CD4-positive, alpha-beta T cell (primary cell): Measurements from ENCODE around the gene DMAC2. TPM values are rescaled to one million over a fixed set of nuclear protein-coding genes. Genes with fewer than 3 reads are reported as not detected.

Experiments used
- ATAC-seq: fragments of 200-7000 bp; cut with Tn5 transposase; one replicate; pipeline ENCODE4 v1.10.0; 2022; ENCODE audit warnings: mild to moderate bottlenecking; ENCODE audit not compliant: poor library complexity
- CTCF ChIA-PET: fragments of 350-600 bp; sonication (Branson Sonifier 250); formaldehyde crosslinking; loops from one replicate; lab custom pipeline; 2021; ENCODE audit warnings: antibody characterized with exemption, inconsistent platforms; lab: Charles Lee
- POLR2A ChIA-PET: fragments of 350-600 bp; sonication (Branson Sonifier 250); formaldehyde crosslinking; loops from one replicate; lab custom pipeline; 2021; ENCODE audit warnings: antibody characterized with exemption, inconsistent platforms; lab: Charles Lee
- DNase-seq, 14 experiments: peaks; one replicate each; pipeline ENCODE4 v3.0.0-alpha.2; 2013 to 2020; ENCODE audit warnings: mixed read lengths in 2 of 14
- H3K27ac ChIP-seq, 2 donors: one replicate each; pipeline versions ENCODE4 v1.5.1 to v1.7.0; 2013; ENCODE audit warnings: low read length in 2 of 2, low read depth in 1 of 2, mild to moderate bottlenecking in 1 of 2
- H3K27me3 ChIP-seq, 2 experiments: 1 replicate in 1 of 2; 2 replicates in 1 of 2; pipeline versions ENCODE4 v1.6.1 to v1.7.0; 2013; ENCODE audit warnings: low read length in 2 of 2, control low read depth in 1 of 2, mild to moderate bottlenecking in 1 of 2, moderate library complexity in 1 of 2; ENCODE audit not compliant: insufficient read depth in 2 of 2, control insufficient read depth in 1 of 2
- H3K36me3 ChIP-seq: one replicate; pipeline ENCODE4 v1.6.1; 2013; ENCODE audit warnings: low read length, control low read depth; ENCODE audit not compliant: insufficient read depth
- H3K4me1 ChIP-seq: one replicate; pipeline ENCODE4 v1.6.1; 2013; ENCODE audit warnings: low read length, control low read depth; ENCODE audit not compliant: insufficient read depth
- H3K4me3 ChIP-seq: one replicate; pipeline ENCODE4 v1.5.1; 2013; ENCODE audit warnings: mild to moderate bottlenecking, low read length, moderate library complexity
- H3K9me3 ChIP-seq, 2 experiments: 1 replicate in 1 of 2; 2 replicates in 1 of 2; pipeline versions ENCODE4 v1.6.1 to v1.7.0; 2013; ENCODE audit warnings: low read length in 2 of 2, mild to moderate bottlenecking in 2 of 2, control low read depth in 1 of 2, moderate library complexity in 1 of 2; ENCODE audit not compliant: control insufficient read depth in 1 of 2, insufficient read depth in 1 of 2
- H3K27ac Mint-ChIP-seq: one replicate; pipeline ENCODE4 v1.8.0; 2020; ENCODE audit warnings: mixed read lengths
- H3K27me3 Mint-ChIP-seq: one replicate; pipeline ENCODE4 v1.8.0; 2021; ENCODE audit warnings: mixed read lengths
- H3K36me3 Mint-ChIP-seq: one replicate; pipeline ENCODE4 v1.8.0; 2021; ENCODE audit warnings: low read depth, mixed read lengths
- H3K4me1 Mint-ChIP-seq: one replicate; pipeline ENCODE4 v1.8.0; 2021; ENCODE audit warnings: low read depth, mixed read lengths
- H3K4me3 Mint-ChIP-seq: one replicate; pipeline ENCODE4 v1.8.0; 2020; ENCODE audit warnings: mild to moderate bottlenecking, mixed read lengths
- H3K9me3 Mint-ChIP-seq: one replicate; pipeline ENCODE4 v1.8.0; 2020; ENCODE audit warnings: mixed read lengths
- CTCF ChIP-seq: fragments of 200-600 bp; IDR thresholded peaks from one replicate; pipeline ENCODE4 v1.8.0; 2022; ENCODE audit warnings: antibody characterized with exemption, mild to moderate bottlenecking
- intact Hi-C, 2 experiments: fragments of 100-400 bp; cut with DNase I in 1 of 2; cut with micrococcal nuclease in 1 of 2; formaldehyde crosslinking; loops; one replicate each; pipeline versions ENCODE4 v1.15.1 to v1.9.0; 2023 to 2025; cut with DNase I, micrococcal nuclease
- total RNA-seq, 174 experiments: library from RNA in 2 of 174; stranded (reverse) in 2 of 174; gene quantifications; one replicate each; pipeline ENCODE4 v1.2.3 and lab custom pipeline; 2021 to 2026

The DMAC2 gene
- total RNA-seq, 2 experiments from 2014 or later, result 21.6 to 25.7 TPM

GRCh38 chr19:41424335-41425173, 15.2 kb downstream of the DMAC2 start:
- Mint-ChIP-seq H3K27me3 (no peaks in the 10 kb centered on the region), H3K4me1 (peaks cover 29% of the 10 kb centered on the region), H3K36me3 (peaks cover 58% of the 10 kb centered on the region), H3K9me3 (no peaks in the 10 kb centered on the region), H3K27ac (no peak overlapping the region), H3K4me3 (no peak overlapping the region)
- Histone ChIP-seq H3K36me3 (peaks cover 57% of the 10 kb centered on the region), H3K4me1 (peaks cover 64% of the 10 kb centered on the region), H3K9me3 (peaks cover 0 to 6% of the 10 kb centered on the region in 2 experiments), H3K27me3 (no peaks in the 10 kb centered on the region), H3K27ac (no peak overlapping the region), H3K4me3 (no peak overlapping the region)
- intact Hi-C loops, result no loop called here
- DNase-seq, result peak in 1 of 14 experiments; percentile 27
- no peak for TF ChIP-seq CTCF
- POLR2A ChIA-PET, result no interaction called here
- ATAC-seq, result no peak
- CTCF ChIA-PET, result no interaction called here

DNA sequence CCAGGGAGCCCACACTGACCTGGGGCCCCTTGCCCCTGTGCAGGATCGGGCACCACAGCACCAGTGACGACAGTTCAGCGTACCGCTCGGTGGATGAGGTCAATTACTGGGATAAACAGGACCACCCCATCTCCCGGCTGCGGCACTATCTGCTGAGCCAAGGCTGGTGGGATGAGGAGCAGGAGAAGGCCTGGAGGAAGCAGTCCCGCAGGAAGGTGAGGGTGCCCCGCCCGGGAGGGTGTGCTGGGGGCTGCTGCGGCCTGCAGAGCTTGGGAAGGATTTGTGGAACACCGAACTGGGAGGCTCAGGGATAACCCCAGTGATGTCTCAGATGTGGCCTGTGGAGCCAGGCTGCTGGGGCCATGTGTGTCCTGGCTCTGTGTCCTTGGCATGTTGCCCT, 16.8 kb downstream of the DMAC2 start:
- DNase-seq (no peak), ATAC-seq (no peak)
- POLR2A ChIA-PET, result no interaction called here
- Histone ChIP-seq H3K36me3 (peaks cover 64% of the 10 kb centered on the region), H3K27ac (no peak overlapping the region), H3K4me3 (no peak overlapping the region), H3K4me1 (peaks cover 49% of the 10 kb centered on the region), H3K9me3 (peaks cover 0 to 6% of the 10 kb centered on the region in 2 experiments), H3K27me3 (no peaks in the 10 kb centered on the region)
- peaks cover 16% of the 10 kb centered on the region for H3K4me1 Mint-ChIP-seq
- H3K36me3 Mint-ChIP-seq, result peaks cover 69% of the 10 kb centered on the region
- no peak overlapping the region for H3K4me3 Mint-ChIP-seq
- intact Hi-C loops, result no loop called here
- H3K27me3 Mint-ChIP-seq, result no peaks in the 10 kb centered on the region
- no peak for TF ChIP-seq CTCF
- no peak overlapping the region for H3K27ac Mint-ChIP-seq
- CTCF ChIA-PET, result no interaction called here
- no peaks in the 10 kb centered on the region for H3K9me3 Mint-ChIP-seq

DNA sequence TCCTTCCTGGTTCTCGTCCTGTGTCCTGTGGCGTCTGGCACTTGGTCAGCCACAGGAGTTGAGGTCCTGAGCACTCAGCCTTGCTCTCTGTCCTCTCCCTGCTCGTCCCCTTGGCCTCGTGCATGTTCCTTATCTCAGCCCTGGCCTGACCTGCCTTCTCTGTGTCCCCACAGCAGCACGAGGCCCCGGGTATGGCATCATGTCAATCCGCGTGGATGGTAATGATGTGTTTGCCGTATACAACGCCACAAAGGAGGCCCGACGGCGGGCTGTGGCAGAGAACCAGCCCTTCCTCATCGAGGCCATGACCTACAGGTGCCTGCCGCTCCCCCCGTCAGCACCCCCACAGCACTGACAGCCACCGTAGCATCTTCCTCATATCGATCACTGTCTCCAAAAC, 17.3 kb downstream of the DMAC2 start:
- ChIA-PET POLR2A (no interaction called here), CTCF (no interaction called here)
- H3K27me3 Mint-ChIP-seq, result no peaks in the 10 kb centered on the region
- peaks cover 11% of the 10 kb centered on the region for H3K4me1 Mint-ChIP-seq
- DNase-seq (no peak), ATAC-seq (no peak)
- Histone ChIP-seq H3K4me3 (no peak overlapping the region), H3K27ac (no peak overlapping the region), H3K9me3 (peaks cover 0 to 6% of the 10 kb centered on the region in 2 experiments), H3K36me3 (peaks cover 64% of the 10 kb centered on the region), H3K27me3 (no peaks in the 10 kb centered on the region), H3K4me1 (peaks cover 44% of the 10 kb centered on the region)
- H3K4me3 Mint-ChIP-seq, result no peak overlapping the region
- H3K27ac Mint-ChIP-seq, result no peak overlapping the region
- H3K9me3 Mint-ChIP-seq, result no peaks in the 10 kb centered on the region
- TF ChIP-seq CTCF, result no peak
- intact Hi-C loops, result no loop called here
- peaks cover 73% of the 10 kb centered on the region for H3K36me3 Mint-ChIP-seq
